Keratinocyte (primary cell): ENCODE measurements around the gene UPK1A. TPM values are rescaled to one million over a fixed set of nuclear protein-coding genes. Genes with fewer than 3 reads are reported as not detected.
A peak's percentile ranks its signal among the peaks of the same experiment; 100 is the strongest.
"Not testable (repeated sequence)": the region's sequence is repeated elsewhere in the genome, so short reads cannot be mapped to it uniquely, and the experiment has no call there.

Source experiments
- DNase-seq: peaks from one replicate; pipeline ENCODE4 v3.0.0-alpha.2; 2011; ENCODE audit warnings: low read depth, missing footprints, low spot score
- FAIRE-seq: peaks from 2 replicates; lab custom pipeline; 2011; peaks lifted over from hg19 to GRCh38; lab: Jason Lieb, UNC
- H2AFZ ChIP-seq: 2 replicates; pipeline ENCODE4 v1.6.0; 2012; ENCODE audit warnings: low read length, control low read depth, inconsistent platforms; ENCODE audit not compliant: control insufficient read depth
- H3K27ac ChIP-seq: 2 replicates; pipeline ENCODE4 v1.5.1; 2011; ENCODE audit warnings: low read length; ENCODE audit not compliant: control insufficient read depth, insufficient read depth
- H3K27me3 ChIP-seq: 3 replicates; pipeline ENCODE4 v1.6.0; 2011; ENCODE audit warnings: low read length; ENCODE audit not compliant: control insufficient read depth, insufficient read depth; ENCODE audit errors: extremely low read depth
- H3K36me3 ChIP-seq, 2 experiments: 2 replicates in 1 of 2; 3 replicates in 1 of 2; pipeline ENCODE4 v1.5.1; 2011; ENCODE audit warnings: low read length in 2 of 2, mild to moderate bottlenecking in 1 of 2; ENCODE audit not compliant: control insufficient read depth in 2 of 2, insufficient read depth in 2 of 2; ENCODE audit errors: extremely low read depth in 1 of 2
- H3K4me1 ChIP-seq: 3 replicates; pipeline ENCODE4 v1.5.1; 2011; ENCODE audit warnings: low read length; ENCODE audit not compliant: control insufficient read depth, insufficient read depth; ENCODE audit errors: extremely low read depth
- H3K4me2 ChIP-seq: 3 replicates; pipeline ENCODE4 v1.6.0; 2011; ENCODE audit warnings: low read depth, low read length; ENCODE audit not compliant: control insufficient read depth, insufficient read depth; ENCODE audit errors: extremely low read depth
- H3K4me3 ChIP-seq, 3 experiments: fragments of 200-600 bp in 1 of 3; sonication (generic) in 1 of 3; 2 replicates in 2 of 3; 3 replicates in 1 of 3; pipeline ENCODE4 v1.5.1; 2011 to 2016; ENCODE audit warnings: low read length in 3 of 3, mild to moderate bottlenecking in 3 of 3, control low read depth in 2 of 3, inconsistent platforms in 1 of 3, low read depth in 1 of 3, mixed read lengths in 1 of 3, mixed run types in 1 of 3, moderate library complexity in 1 of 3; ENCODE audit not compliant: control insufficient read depth in 2 of 3, insufficient read depth in 2 of 3; ENCODE audit errors: extremely low read depth in 1 of 3
- H3K79me2 ChIP-seq: 2 replicates; pipeline ENCODE4 v1.6.0; 2012; ENCODE audit warnings: low read length; ENCODE audit not compliant: control insufficient read depth, insufficient read depth
- H3K9ac ChIP-seq: 3 replicates; pipeline ENCODE4 v1.6.0; 2011; ENCODE audit warnings: low read length; ENCODE audit not compliant: control insufficient read depth, insufficient read depth; ENCODE audit errors: extremely low read depth
- H3K9me1 ChIP-seq: 3 replicates; pipeline ENCODE4 v1.6.0; 2011; ENCODE audit warnings: low read length; ENCODE audit not compliant: control insufficient read depth, insufficient read depth; ENCODE audit errors: extremely low read depth
- H3K9me3 ChIP-seq: 2 replicates; pipeline ENCODE4 v1.5.1; 2012; ENCODE audit warnings: low read depth, low read length; ENCODE audit not compliant: control insufficient read depth
- H4K20me1 ChIP-seq: 3 replicates; pipeline ENCODE4 v1.6.0; 2011; ENCODE audit warnings: low read length; ENCODE audit not compliant: control insufficient read depth, insufficient read depth; ENCODE audit errors: extremely low read depth
- CTCF ChIP-seq, 3 experiments: IDR thresholded peaks in 1 of 3; conservative IDR thresholded peaks in 1 of 3; optimal IDR thresholded peaks in 1 of 3; 2 replicates in 2 of 3; 3 replicates in 1 of 3; pipeline versions ENCODE3 to v1.5.1; 2011; ENCODE audit warnings: low read length in 3 of 3, mild to moderate bottlenecking in 3 of 3, moderate library complexity in 2 of 3, control low read depth in 1 of 3, inconsistent platforms in 1 of 3; ENCODE audit not compliant: insufficient read depth in 2 of 3; ENCODE audit errors: extremely low read depth in 1 of 3
- EZH2 ChIP-seq: IDR thresholded peaks from one replicate; pipeline ENCODE4 v1.6.1; 2012; ENCODE audit warnings: inconsistent platforms, mild to moderate bottlenecking, low read length, moderate library complexity
- dilution Hi-C: fragments of 300-500 bp; cut with MboI; formaldehyde crosslinking; loops from one replicate; pipeline ENCODE4 v1.7.0; 2020; ENCODE audit warnings: low sequenced_read_pairs; ENCODE audit not compliant: extremely low pct_ligation_motif_present
- polyA plus RNA-seq, 5 experiments: library from polyadenylated mRNA; depleted of rRNA in 3 of 5; stranded (reverse) in 3 of 5; stranded (forward) in 1 of 5; unstranded in 1 of 5; fragments of >200 nt; gene quantifications; 1 replicate in 1 of 5; 2 replicates in 3 of 5; 3 replicates in 1 of 5; pipeline versions ENCODE4 v1.2.1 to v1.2.3, GENCODE V29; 2011 to 2012; ENCODE audit warnings: missing spikeins in 2 of 5, low read depth in 1 of 5, low replicate concordance in 1 of 5

Gene UPK1A
- polyA plus RNA-seq, 1 donor (not counting 4 experiments of a cell fraction or from before 2014, with no cell fraction given), result 0.09 TPM

- peak; percentile 78 for DNase-seq
- Histone ChIP-seq H3K4me2 (peak within 1 kb of the TSS; percentile 98), H4K20me1 (no peaks in the 10 kb centered on the region), H3K27me3 (no peaks in the 10 kb centered on the region), H3K79me2 (peaks cover 29% of the 10 kb centered on the region), H3K9ac (peak within 1 kb of the TSS; percentile 82), H3K4me3 (peak within 1 kb of the TSS; percentile 67 to 97 (median 83)), H3K4me1 (peaks cover 14% of the 10 kb centered on the region), H3K9me1 (no peaks in the 10 kb centered on the region), H3K36me3 (peaks cover 4 to 6% of the 10 kb centered on the region in 2 experiments), H2AFZ (peak within 1 kb of the TSS; percentile 71), H3K9me3 (no peaks in the 10 kb centered on the region), H3K27ac (peak within 1 kb of the TSS; percentile 77)
- peak; percentile 91 for FAIRE-seq
- dilution Hi-C loops, result no loop called here
- TF ChIP-seq EZH2, result no peak
- TF ChIP-seq CTCF (optimal IDR thresholded peaks at IDR 0.05 in 1 of 3, IDR thresholded peaks at IDR 0.05 in 1 of 3, conservative IDR thresholded peaks at IDR 0.05 in 1 of 3; ENCODE audit: extremely low read depth in 1 of 3, insufficient read depth in 2 of 3, low read length in 3 of 3), result no peak
Observed at GRCh38 chr19:35648017-35648961, 18.0 kb upstream of the UPK1A start, which contains the start of gene COX6B1. TSS of gene COX6B1 (plus strand) at chr19:35648323. CDS start at chr19:35651244, 2,921 bp downstream.

GRCh38 chr19:35650581-35650980, 15.7 kb upstream of the UPK1A start:
- H3K4me3 ChIP-seq, result no peak overlapping the region
- H3K36me3 ChIP-seq, result peaks cover 11 to 12% of the 10 kb centered on the region in 2 experiments
- H3K79me2 ChIP-seq, result peaks cover 32% of the 10 kb centered on the region
- peaks cover 4% of the 10 kb centered on the region for H3K4me1 ChIP-seq
- no peak overlapping the region for H3K9ac ChIP-seq
- dilution Hi-C loops, result no loop called here
- H2AFZ ChIP-seq, result no peak overlapping the region
- FAIRE-seq (no peak), DNase-seq (no peak)
- H3K4me2 ChIP-seq, result no peak overlapping the region
- no peaks in the 10 kb centered on the region for H3K27me3 ChIP-seq
- no peak for TF ChIP-seq EZH2
- no peak for TF ChIP-seq CTCF (optimal IDR thresholded peaks at IDR 0.05 in 1 of 3, IDR thresholded peaks at IDR 0.05 in 1 of 3, conservative IDR thresholded peaks at IDR 0.05 in 1 of 3; ENCODE audit: extremely low read depth in 1 of 3, insufficient read depth in 2 of 3, low read length in 3 of 3)
- no peaks in the 10 kb centered on the region for H3K9me1 ChIP-seq
- no peak overlapping the region for H3K27ac ChIP-seq
- H4K20me1 ChIP-seq, result no peaks in the 10 kb centered on the region
- H3K9me3 ChIP-seq, result no peaks in the 10 kb centered on the region

GRCh38 chr19:35654828-35655227, 11.5 kb upstream of the UPK1A start:
- H4K20me1 ChIP-seq, H3K27me3 ChIP-seq, dilution Hi-C loops, H3K4me1 ChIP-seq, DNase-seq, H3K4me2 ChIP-seq, H3K27ac ChIP-seq, H2AFZ ChIP-seq, H3K9me3 ChIP-seq, H3K9ac ChIP-seq, FAIRE-seq, H3K4me3 ChIP-seq, H3K9me1 ChIP-seq: not testable (repeated sequence)
- H3K36me3 ChIP-seq, result peaks cover 24 to 26% of the 10 kb centered on the region in 2 experiments
- H3K79me2 ChIP-seq, result peaks cover 16% of the 10 kb centered on the region
